ENCODE measurements around the gene GNMT.
"Not testable (repeated sequence)": the region's sequence is repeated elsewhere in the genome, so short reads cannot be mapped to it uniquely, and the experiment has no call there.

Gene GNMT

GRCh38 chr6:42960243-42961019 lies at the start of gene GNMT:
GNMT (plus strand) TSS chr6:42960754; CDS start chr6:42960768, 14 bp downstream.
- peak; percentile 69 for DNase-seq

GRCh38 chr6:42911171-42912021 lies 49.2 kb upstream of the GNMT start:
- DNase-seq: no peak

GRCh38 chr6:42914546-42914945 lies 46.0 kb upstream of the GNMT start:
- no peak for DNase-seq

- DNase-seq: no peak
Measured at GRCh38 chr6:42915732-42916131, 44.8 kb upstream of the GNMT start, which contains the start of gene PTCRA. PTCRA (plus strand) TSS chr6:42916053; CDS start chr6:42916070, 17 bp downstream.

GRCh38 chr6:42916288-42916687 lies 44.3 kb upstream of the GNMT start:
- no peak for DNase-seq

- DNase-seq: no peak
Measured at GRCh38 chr6:42921801-42922200, 38.8 kb upstream of the GNMT start.

GRCh38 chr6:42923666-42924065 lies 36.9 kb upstream of the GNMT start:
- no peak for DNase-seq

- no peak for DNase-seq
Measured at GRCh38 chr6:42925248-42925857, 35.2 kb upstream of the GNMT start.

GRCh38 chr6:42928986-42929820 lies 31.4 kb upstream of the GNMT start, which contains the start of gene CNPY3:
CNPY3 (plus strand) TSS chr6:42929480; CDS start chr6:42929571, 91 bp downstream.
- DNase-seq: peak; percentile 99

GRCh38 chr6:42929821-42930360 lies 30.7 kb upstream of the GNMT start:
- DNase-seq: no peak

GRCh38 chr6:42932412-42932811 lies 28.1 kb upstream of the GNMT start:
- no peak for DNase-seq

GRCh38 chr6:42933205-42933604 lies 27.3 kb upstream of the GNMT start:
- DNase-seq: no peak

GRCh38 chr6:42935322-42935721 lies 25.2 kb upstream of the GNMT start:
- DNase-seq: no peak

- no peak for DNase-seq
Measured at GRCh38 chr6:42936398-42936797, 24.2 kb upstream of the GNMT start.

GRCh38 chr6:42937548-42938427 lies 22.8 kb upstream of the GNMT start:
- DNase-seq: no peak

- no peak for DNase-seq
Measured at GRCh38 chr6:42938428-42938796, 22.1 kb upstream of the GNMT start.

- no peak for DNase-seq
Measured at GRCh38 chr6:42938987-42939809, 21.4 kb upstream of the GNMT start.

GRCh38 chr6:42939810-42940167 lies 20.8 kb upstream of the GNMT start:
- no peak for DNase-seq

- DNase-seq: no peak
Measured at GRCh38 chr6:42940493-42941045, 20.0 kb upstream of the GNMT start.

- DNase-seq: not testable (repeated sequence)
Measured at GRCh38 chr6:42941356-42941755, 19.2 kb upstream of the GNMT start.
